ENCODE measurements around the gene ZNF549.

GRCh38 chr19:57599377-57599760, 72.2 kb downstream of the ZNF549 start:
- TF ChIP-seq TAF1 (IDR thresholded peaks at IDR 0.05; ENCODE audit: borderline replicate concordance, insufficient read depth, low read length) (no peak), POLR2AphosphoS5 (IDR thresholded peaks at IDR 0.05; ENCODE audit: low read depth, low read length) (no peak), REST (IDR thresholded peaks at IDR 0.05; ENCODE audit: insufficient read depth in 1 of 2, low read depth in 2 of 2, low read length in 2 of 2) (no peak)

Data from PFSK-1 (cell line).